Esophagus muscularis mucosa (tissue), 4 donors: ENCODE results near the gene PEX11B. TPM values are rescaled to one million over a fixed set of nuclear protein-coding genes. Genes with fewer than 3 reads are reported as not detected.

Experiments used
- DNase-seq: peaks from one replicate; pipeline ENCODE4 v3.0.0-alpha.2; 2017; ENCODE audit errors: extremely low spot score
- H3K27ac ChIP-seq, 4 donors: fragments of 200-600 bp; sonication (generic); replicated peaks in 1 of 4; 1 replicate in 3 of 4; 2 replicates in 1 of 4; pipeline ENCODE4 v1.5.1; 2016 to 2019; ENCODE audit warnings: mild to moderate bottlenecking in 1 of 4
- H3K27me3 ChIP-seq, 4 donors: fragments of 200-600 bp; sonication (generic); one replicate each; pipeline versions ENCODE4 v1.5.1 to v1.6.0; 2016 to 2019
- H3K36me3 ChIP-seq, 4 donors: fragments of 200-600 bp; sonication (generic); one replicate each; pipeline ENCODE4 v1.5.1; 2016 to 2019
- H3K4me1 ChIP-seq, 4 donors: fragments of 200-600 bp; sonication (generic); one replicate each; pipeline ENCODE4 v1.5.1; 2016 to 2019
- H3K4me3 ChIP-seq, 4 donors: fragments of 200-600 bp; sonication (generic); 1 replicate in 2 of 4; 2 replicates in 2 of 4; pipeline ENCODE4 v1.5.1; 2016 to 2019; ENCODE audit warnings: mild to moderate bottlenecking in 4 of 4, moderate library complexity in 1 of 4
- H3K9me3 ChIP-seq, 4 donors: fragments of 200-600 bp; sonication (generic); 1 replicate in 3 of 4; 2 replicates in 1 of 4; pipeline ENCODE4 v1.5.1; 2016 to 2019
- EP300 ChIP-seq: sonication (generic); formaldehyde crosslinking; IDR thresholded peaks from one replicate; pipeline ENCODE4 v1.6.1; 2017; ENCODE audit warnings: antibody characterized with exemption
- POLR2A ChIP-seq: fragments of 450-650 bp; IDR thresholded peaks from one replicate; pipeline ENCODE4 v1.6.1; 2017; ENCODE audit warnings: antibody characterized with exemption, moderate library complexity, mild to moderate bottlenecking, low read depth
- POLR2AphosphoS5 ChIP-seq, 2 donors: sonication (generic); formaldehyde crosslinking; IDR thresholded peaks; one replicate each; pipeline ENCODE4 v1.6.1; 2017; ENCODE audit warnings: antibody characterized with exemption in 2 of 2
- WGBS: methylation state at CpG from one replicate; pipeline ENCODE4 v1.1.5; 2018; 5-methylcytosine and 5-hydroxymethylcytosine counted together
- intact Hi-C: fragments of 100-400 bp; cut with DNase I; formaldehyde crosslinking; loops from one replicate; pipeline ENCODE4 v1.15.1; 2023
- total RNA-seq, 4 donors: library from RNA; depleted of rRNA; stranded (reverse); fragments of >200 nt; gene quantifications; one replicate each; pipeline versions ENCODE4 v1.1.0 to v1.2.1, GENCODE V29; 2016
- TF ChIP-seq, protein P1 (sequence below), 3 experiments: fragments of 200-600 bp in 2 of 3; fragments of 450-650 bp in 1 of 3; sonication (generic) in 2 of 3; IDR thresholded peaks; one replicate each; pipeline ENCODE4 v1.5.1; 2017 to 2019; ENCODE audit warnings: antibody characterized with exemption in 3 of 3, mild to moderate bottlenecking in 2 of 3, moderate library complexity in 1 of 3

The PEX11B gene
- total RNA-seq, 4 donors from 2014 or later: 18.3 to 21.2 (median 20.0) TPM

DNA sequence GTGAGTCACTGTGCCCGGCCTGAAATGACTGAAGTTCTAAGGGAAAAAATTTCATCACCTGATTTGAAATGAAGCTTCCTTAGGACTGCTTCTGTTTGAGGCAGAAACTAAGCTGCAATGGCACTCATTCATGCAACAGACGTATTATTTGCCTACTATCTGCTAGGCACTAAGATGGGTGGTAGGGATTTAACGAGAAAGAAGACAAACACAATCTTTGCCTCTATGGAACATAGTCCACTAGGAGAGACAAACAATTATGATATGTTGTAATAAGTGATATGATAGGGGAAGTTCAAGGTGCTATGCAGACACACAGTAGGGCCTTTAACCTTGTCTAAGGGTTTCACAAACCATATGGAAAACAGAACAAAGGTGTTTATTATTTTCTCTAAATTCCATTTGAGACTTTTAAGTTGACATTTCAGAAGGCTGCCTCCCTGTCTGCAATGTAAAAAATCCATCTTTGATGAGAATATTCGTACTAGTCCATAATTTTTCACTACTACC is 28.0 kb upstream of the PEX11B start:
- TF ChIP-seq POLR2A (no peak), POLR2AphosphoS5 (IDR thresholded peaks at IDR 0.05) (no peak), EP300 (no peak)
- TF ChIP-seq, protein P1, sequence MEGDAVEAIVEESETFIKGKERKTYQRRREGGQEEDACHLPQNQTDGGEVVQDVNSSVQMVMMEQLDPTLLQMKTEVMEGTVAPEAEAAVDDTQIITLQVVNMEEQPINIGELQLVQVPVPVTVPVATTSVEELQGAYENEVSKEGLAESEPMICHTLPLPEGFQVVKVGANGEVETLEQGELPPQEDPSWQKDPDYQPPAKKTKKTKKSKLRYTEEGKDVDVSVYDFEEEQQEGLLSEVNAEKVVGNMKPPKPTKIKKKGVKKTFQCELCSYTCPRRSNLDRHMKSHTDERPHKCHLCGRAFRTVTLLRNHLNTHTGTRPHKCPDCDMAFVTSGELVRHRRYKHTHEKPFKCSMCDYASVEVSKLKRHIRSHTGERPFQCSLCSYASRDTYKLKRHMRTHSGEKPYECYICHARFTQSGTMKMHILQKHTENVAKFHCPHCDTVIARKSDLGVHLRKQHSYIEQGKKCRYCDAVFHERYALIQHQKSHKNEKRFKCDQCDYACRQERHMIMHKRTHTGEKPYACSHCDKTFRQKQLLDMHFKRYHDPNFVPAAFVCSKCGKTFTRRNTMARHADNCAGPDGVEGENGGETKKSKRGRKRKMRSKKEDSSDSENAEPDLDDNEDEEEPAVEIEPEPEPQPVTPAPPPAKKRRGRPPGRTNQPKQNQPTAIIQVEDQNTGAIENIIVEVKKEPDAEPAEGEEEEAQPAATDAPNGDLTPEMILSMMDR (IDR thresholded peaks at IDR 0.05): no peak

DNA sequence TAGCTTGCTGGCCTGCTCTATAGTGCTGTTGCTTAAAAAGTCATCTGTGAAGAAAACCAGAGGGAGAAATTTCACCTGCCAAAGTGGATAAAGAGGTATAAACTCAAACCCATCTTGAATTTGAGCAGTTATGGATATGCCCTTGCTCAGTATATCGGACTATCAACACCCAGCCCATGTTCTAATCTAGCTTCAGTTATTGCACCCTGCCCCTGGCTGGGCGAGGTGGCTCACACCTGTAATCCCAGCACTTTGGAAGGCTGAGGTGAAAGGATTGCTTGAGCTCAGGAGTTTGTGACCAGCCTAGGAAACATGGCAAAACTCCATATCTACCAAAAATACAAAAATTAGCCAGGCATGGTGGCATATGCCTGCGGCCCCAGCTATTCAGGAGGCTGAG is 26.0 kb upstream of the PEX11B start:
- no peaks in the 10 kb centered on the region for H3K9me3 ChIP-seq
- no peaks in the 10 kb centered on the region for H3K27me3 ChIP-seq
- H3K4me3 ChIP-seq: no peak overlapping the region
- 93% methylated on average over 3 of the region's 3 CpGs for WGBS
- TF ChIP-seq POLR2AphosphoS5 (IDR thresholded peaks at IDR 0.05) (no peak), EP300 (no peak), POLR2A (no peak)
- TF ChIP-seq, protein P1 (IDR thresholded peaks at IDR 0.05): no peak
- intact Hi-C loops: no loop called here
- peaks cover 11 to 77% (median 49%) of the 10 kb centered on the region in 4 donors for H3K36me3 ChIP-seq
- no peak for DNase-seq
- peaks cover 7 to 25% (median 13%) of the 10 kb centered on the region in 4 donors for H3K4me1 ChIP-seq
- H3K27ac ChIP-seq: no peak overlapping the region

More for the DNA sequence above, 28.0 kb upstream of the PEX11B start:
- H3K27ac ChIP-seq: no peak overlapping the region
- peaks cover 11 to 57% (median 41%) of the 10 kb centered on the region in 4 donors for H3K36me3 ChIP-seq
- H3K9me3 ChIP-seq: no peaks in the 10 kb centered on the region
- peaks cover 12 to 45% (median 30%) of the 10 kb centered on the region in 4 donors for H3K4me1 ChIP-seq
- intact Hi-C loops: no loop called here
- 91% methylated on average over 4 of the region's 4 CpGs for whole genome bisulfite sequencing
- H3K27me3 ChIP-seq: no peaks in the 10 kb centered on the region
- no peak overlapping the region for H3K4me3 ChIP-seq
- DNase-seq: no peak

DNA sequence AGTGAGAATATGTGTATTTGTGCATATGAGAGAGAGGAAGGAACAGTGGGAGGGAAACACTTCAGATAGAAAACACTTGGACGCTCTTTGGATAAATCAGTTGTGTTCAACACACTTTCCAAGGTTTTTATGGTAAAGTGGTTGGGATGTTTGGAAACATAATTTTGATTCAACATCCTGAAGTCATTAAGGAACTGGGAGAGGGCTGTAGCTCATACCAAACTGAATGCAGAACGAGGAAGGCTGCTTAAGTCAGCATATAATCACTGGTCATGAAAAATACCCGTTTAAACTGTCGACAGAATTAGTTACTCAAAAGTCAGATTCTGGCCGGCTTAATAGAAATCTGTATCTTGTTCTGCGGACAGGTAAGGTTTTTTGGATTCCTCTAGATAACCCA is 24.4 kb upstream of the PEX11B start:
- TF ChIP-seq POLR2AphosphoS5 (IDR thresholded peaks at IDR 0.05): no peak
- TF ChIP-seq, protein P1 (IDR thresholded peaks at IDR 0.05): no peak
- no peak for TF ChIP-seq EP300
- Histone ChIP-seq H3K4me3 (no peak overlapping the region), H3K4me1 (peaks cover 0 to 8% (median 0%) of the 10 kb centered on the region in 4 donors), H3K27me3 (no peaks in the 10 kb centered on the region), H3K36me3 (peaks cover 11 to 85% (median 52%) of the 10 kb centered on the region in 4 donors), H3K27ac (no peak overlapping the region), H3K9me3 (no peaks in the 10 kb centered on the region)
- intact Hi-C loops: no loop called here
- no peak for DNase-seq
- WGBS: 89% methylated on average over 6 of the region's 6 CpGs

DNA sequence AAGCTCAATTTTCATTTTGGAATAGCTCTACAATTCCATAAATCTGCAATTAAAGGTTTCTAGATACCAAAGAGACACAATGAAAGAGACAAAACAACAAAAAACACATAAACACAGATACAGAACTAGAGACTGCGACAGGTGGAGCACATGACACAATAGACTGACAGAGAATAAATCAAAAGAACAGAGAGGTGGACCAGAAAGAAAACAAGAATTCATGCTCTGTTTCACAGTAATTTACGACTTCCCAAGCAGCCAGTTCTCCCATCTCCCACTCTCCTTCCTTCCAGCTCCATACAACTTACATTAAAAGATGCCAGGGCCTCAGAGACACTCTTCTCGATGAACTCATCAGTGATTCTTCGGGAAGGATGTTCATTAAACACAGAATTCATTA is 23.9 kb upstream of the PEX11B start:
- Histone ChIP-seq H3K9me3 (no peaks in the 10 kb centered on the region), H3K27me3 (no peaks in the 10 kb centered on the region), H3K4me3 (no peak overlapping the region), H3K36me3 (peaks cover 11 to 85% (median 54%) of the 10 kb centered on the region in 4 donors), H3K27ac (no peak overlapping the region), H3K4me1 (peaks cover 0 to 4% (median 0%) of the 10 kb centered on the region in 4 donors)
- intact Hi-C loops: no loop called here
- 86% methylated on average over 4 of the region's 4 CpGs for WGBS
- no peak for DNase-seq
- TF ChIP-seq POLR2A: no peak
- TF ChIP-seq EP300: no peak
- no peak for TF ChIP-seq POLR2AphosphoS5 (IDR thresholded peaks at IDR 0.05)
- TF ChIP-seq, protein P1 (IDR thresholded peaks at IDR 0.05): no peak

DNA sequence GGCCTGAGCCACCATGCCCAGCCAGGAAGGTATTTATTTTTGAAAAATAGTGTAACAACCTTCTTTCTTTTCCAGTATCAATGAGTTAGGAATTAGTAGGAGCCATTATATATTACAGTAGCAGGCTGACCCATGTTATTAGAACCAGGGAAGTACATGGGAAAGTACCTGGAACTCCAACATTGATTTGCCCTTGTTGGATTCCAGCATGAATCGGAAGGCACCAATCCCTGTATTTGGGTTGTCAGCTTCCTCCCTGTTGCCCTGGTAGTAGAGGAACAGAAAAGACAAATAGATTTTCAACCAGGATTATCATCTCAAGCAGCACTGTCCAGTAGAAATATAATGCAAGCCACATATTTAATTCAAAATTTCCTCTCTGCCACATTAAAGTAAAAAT is 18.9 kb upstream of the PEX11B start:
- Histone ChIP-seq H3K4me1 (no peaks in the 10 kb centered on the region), H3K27me3 (no peaks in the 10 kb centered on the region), H3K27ac (no peak overlapping the region), H3K36me3 (peaks cover 33 to 93% (median 69%) of the 10 kb centered on the region in 4 donors), H3K9me3 (no peaks in the 10 kb centered on the region), H3K4me3 (no peak overlapping the region)
- intact Hi-C loops: no loop called here
- TF ChIP-seq EP300 (no peak), POLR2A (no peak), POLR2AphosphoS5 (IDR thresholded peaks at IDR 0.05) (no peak)
- TF ChIP-seq, protein P1 (IDR thresholded peaks at IDR 0.05): no peak
- WGBS: 80% methylated on average over 1 of the region's 1 CpG
- DNase-seq: no peak
